Superior temporal gyrus (tissue), 1 donor: ENCODE results near the gene PLXNA4.

Experiments
- DNase-seq: peaks from one replicate; pipeline ENCODE4 v3.0.0-alpha.2; 2016; ENCODE audit errors: extremely low spot score

The PLXNA4 gene

DNA sequence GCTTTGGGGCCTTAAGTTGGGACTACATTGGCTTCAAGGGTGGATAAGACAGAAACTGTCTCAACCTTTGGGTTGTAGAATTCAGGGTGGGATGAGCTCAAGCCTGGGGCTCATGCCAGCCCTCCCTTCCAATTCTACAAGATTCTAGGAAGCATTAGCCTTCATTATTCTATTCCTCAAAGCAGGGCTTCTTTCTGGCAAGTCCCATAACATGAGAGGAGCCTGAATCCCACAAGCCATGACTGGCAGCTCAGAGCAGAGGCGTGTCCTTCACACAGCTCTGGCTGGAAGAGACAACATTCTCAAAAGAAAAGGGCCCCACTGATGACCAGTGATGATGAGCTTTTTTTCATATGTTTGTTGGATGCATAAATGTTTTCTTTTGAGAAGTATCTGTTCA, 187.6 kb downstream of the PLXNA4 start:
- DNase-seq = no peak

DNA sequence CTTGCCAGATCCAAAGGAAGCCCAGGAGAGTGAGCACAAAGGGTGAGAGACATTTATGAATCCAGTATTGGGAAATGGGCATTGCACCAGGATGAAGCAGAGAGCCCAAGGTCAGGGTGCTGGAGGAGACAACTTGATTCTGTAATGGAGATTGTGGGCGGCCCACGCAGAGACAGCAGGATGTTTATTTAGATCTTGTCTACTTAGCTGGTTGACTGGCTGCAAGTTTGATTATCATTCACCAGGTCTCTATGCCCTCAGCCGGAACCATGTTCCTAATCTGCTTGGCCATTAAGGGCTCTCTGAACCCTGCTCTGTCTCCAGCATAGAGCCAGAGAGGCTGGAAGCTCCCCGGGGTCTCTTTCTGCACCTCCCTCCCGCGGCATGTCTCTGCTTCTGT, 188.7 kb downstream of the PLXNA4 start:
- DNase-seq = no peak

- DNase-seq = no peak
These were observed 190.0 kb downstream of the PLXNA4 start for GRCh38 chr7:132386201-132386681.

DNA sequence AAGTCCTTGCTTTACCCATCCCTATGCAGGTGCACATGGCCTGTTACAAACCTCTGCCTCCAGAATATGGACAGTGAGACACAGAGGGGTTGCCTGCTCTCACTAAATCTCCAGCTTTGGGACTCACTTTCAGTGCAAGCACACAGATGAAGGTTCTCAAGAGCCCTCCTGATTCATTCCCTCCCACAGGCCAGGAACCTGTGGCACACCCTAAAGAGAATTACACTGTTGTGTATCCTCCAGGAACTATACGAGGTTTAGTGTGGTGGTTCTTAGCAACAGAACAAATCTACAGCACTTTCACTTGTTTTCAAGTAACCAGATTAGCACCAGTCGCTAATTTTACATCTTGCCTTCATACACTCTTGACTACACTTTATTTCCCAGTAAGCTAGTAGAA, 192.3 kb downstream of the PLXNA4 start:
- no peak for DNase-seq

GRCh38 chr7:132381742-132382472, 194.4 kb downstream of the PLXNA4 start:
- no peak for DNase-seq

DNA sequence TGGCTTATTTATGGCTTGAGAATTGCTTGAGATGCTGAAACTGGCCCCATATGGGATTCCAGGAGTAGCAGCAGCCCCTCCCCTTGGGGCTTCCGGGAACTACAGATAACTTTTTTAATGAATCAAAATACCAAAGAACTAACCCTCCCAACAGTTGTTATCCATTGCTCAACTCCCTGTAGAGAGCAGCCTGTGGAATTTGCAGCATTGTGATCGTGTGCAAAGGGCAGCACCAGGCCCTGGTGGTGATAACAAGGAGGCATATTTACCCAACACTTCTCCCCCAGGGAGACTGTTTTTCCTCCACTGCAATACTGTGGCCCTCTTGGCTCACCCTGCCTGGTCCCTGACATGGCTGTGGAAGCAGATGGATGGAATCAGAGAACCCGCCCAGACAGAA, 196.2 kb downstream of the PLXNA4 start:
- DNase-seq = no peak

- DNase-seq = no peak
These were observed 197.0 kb downstream of the PLXNA4 start for GRCh38 chr7:132379292-132379691.

DNA sequence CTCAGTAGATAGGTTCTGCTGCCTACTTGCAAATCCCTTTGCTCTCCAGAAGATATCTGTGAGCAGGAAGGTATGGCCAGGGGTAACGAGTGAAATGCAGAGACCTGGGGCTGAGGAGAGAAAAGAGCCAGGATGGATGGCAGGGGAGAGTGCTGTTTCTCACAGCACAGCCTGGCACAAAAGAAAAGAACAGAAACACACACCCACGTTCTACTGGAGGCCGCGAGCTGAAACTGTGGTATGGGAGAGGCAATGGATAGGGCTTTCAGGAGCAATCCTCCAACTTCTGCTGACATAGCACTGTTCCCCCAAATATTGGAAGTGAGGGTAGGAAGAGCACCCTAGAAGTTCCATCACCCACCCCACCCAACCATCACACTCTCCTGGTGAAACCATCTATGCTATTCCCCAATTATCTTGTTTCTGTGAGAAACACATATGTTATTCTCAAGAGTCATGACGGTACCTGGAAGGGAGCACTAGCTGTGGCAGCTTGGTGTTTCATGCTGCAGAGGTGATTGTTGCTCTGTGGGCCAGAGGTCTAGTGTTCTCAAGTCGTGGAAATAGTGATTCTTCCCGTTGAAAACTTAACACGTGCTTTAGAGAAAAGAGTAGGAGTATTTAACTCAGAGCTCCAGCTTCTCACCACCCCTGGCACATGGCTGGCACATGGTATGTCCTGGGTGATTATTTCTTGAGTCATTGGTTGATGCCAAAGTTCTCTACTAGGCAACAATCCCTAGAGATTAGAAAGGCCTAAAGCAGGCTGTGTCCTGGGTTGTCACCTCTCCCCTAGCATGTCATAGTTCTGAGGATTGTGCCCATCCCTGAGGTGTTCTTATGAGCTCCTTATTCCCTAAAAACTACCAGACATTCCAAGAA, 198.3 kb downstream of the PLXNA4 start:
- peak; percentile 26 for DNase-seq

- DNase-seq = peak; percentile 42
These were observed 199.3 kb downstream of the PLXNA4 start for GRCh38 chr7:132377015-132377414.

DNA sequence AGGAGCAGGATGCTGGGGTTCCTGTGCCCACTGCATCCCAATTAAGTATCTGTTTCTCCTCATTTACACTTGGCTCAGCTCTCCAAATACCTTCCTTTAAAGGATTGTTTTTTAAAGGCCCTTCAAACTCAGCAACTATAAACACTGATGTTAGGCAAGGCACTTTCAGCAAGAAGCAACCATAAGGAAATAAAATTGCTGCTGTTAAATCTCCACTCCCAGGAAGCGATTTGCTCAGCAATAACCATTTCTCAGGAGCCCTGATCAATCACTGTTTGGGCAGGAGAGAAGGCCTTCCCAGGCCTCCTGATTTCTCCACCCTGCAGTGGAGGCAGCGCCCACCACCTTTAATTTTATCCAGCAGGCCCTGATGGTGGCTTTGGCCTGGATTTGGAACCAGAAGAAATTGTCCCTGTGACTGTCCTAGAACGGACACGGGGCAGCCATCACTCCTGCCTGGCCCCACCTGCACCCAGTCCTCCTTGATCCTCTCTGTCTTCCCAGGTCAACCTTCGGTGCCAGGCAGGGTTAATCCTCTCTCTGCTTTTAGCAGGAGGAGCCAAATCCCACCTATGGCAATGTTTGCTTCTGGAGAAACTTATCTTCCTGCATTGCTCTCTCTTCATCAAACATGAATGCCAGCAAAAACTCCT, 199.8 kb downstream of the PLXNA4 start:
- DNase-seq = no peak

DNA sequence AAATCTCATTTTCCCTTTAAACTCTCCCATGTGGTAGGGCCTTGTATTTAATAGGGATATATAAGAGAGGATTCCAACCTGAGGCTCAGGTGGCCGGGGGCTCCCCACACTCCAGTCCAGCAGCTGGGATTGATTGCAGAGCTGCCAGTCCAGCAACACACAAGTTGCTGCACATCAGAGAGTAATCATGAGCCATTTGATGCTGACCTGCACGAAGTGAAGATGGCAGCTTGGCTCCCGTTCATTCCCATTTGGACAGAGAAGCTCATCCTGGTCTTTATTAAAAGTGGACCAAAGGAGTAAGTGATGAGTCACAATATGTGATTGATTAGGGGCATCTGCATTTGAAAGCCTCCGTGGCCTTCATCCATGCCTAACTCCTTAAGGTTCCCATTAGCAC, 202.4 kb downstream of the PLXNA4 start:
- DNase-seq = no peak

DNA sequence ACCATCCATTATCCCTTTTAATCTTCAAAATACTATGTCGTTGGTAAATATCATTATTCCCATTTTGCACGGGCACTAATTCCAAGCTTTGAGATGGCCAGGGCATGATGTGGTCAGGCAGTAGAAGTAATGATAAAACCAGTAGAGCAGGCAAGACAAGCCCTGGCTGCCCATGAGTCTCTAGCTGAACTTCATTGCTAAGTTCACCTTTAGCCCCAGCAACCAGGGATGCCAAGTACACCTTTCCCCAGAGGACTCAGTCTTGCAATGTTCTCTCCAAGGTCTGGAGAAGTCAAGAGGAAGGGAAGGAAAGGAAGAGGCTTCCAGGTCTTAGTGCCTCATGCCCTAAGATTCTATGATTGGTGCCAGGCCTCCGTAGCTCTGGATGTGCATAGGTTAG, 203.2 kb downstream of the PLXNA4 start:
- no peak for DNase-seq

DNA sequence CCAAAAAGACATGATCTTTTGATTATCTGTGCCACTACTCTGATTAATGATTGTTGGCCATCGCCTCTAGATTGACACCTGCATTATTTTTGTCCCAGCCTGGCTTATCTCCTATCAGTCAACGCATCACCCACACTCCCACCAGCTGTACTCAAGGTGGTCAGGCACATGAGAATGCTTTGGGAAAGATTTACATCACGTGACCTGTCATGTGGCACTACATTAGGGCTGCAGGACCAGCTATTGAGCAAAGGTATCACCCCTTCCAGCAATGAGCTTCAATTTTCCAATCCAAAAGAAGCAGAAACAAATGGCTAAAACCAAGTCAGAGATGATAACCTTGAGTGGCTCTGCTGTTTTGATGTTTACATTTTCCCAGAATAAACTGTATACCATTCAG, 204.3 kb downstream of the PLXNA4 start:
- DNase-seq = no peak

DNA sequence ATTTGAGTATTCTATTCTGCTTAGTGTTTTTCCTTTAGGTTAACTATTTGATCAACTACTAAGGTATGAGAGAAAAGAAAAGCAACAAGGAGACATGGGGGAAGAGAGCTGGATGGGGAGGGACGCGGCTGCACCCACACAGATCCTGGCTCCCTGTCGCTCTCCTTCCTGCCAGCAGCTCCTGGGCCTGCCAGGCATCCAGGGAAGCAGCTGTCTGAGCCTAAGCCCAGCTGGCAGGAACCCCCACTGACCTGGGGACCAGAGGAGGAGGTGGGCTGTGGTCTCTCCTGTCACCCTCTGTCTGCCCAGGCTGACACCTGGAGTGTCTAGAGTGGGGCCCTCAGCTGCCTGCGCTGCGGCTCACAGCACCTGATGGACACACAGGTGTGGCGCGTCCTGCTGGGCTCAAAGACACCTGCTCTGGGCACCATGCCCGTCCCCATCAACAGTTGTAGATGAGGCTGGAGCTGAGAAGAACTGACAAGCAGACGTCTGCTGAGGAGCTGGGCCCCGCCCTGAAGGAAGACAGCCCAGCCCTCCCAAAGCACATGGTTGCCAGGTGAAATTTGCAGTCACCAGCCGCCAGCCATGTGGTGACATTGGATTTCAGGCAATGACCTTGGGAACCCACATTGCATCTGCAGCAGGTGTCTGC, 207.9 kb downstream of the PLXNA4 start:
- DNase-seq = no peak

DNA sequence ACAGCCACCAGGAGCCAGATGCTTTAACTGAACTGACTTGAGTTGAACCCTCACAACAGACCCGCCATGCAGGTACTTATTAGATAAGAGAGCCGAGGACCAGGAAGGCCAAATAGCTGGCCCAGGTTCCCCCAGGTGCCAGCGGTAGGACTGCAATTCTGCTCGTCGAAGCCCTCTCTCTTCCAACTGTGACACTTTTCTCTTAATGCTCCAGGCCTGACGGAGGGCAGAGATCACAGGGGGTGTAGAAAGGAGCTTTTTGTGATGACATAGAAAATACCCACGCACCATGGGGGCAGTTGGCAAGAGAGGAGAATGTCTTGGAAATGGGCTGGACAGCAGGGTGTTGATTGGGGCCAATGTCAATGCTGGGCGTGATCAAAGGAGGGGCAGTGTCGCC, 208.5 kb downstream of the PLXNA4 start:
- DNase-seq = no peak

GRCh38 chr7:132367004-132367403, 209.3 kb downstream of the PLXNA4 start:
- DNase-seq = no peak

GRCh38 chr7:132364226-132364625, 212.0 kb downstream of the PLXNA4 start:
- no peak for DNase-seq

DNA sequence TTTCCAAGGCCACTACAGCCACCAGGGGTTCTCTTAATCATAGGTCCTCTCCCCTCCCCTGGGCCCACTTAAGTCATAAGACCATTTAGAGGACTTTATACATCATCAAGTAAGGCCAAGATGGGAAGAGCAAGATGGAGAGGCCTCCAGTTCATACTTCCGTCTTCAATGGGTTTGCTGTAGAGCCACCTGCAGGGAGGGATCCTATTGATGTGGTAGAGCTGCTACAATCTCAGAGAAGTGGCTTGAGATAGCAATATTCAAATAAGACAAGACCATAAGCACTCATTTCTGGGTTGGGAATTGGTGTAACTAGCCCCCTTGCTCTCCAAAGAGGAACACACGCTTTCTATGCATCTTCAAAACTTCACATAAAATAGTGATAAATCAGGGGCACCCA, 214.2 kb downstream of the PLXNA4 start:
- DNase-seq = no peak

GRCh38 chr7:132361146-132361545, 215.1 kb downstream of the PLXNA4 start:
- DNase-seq = no peak

DNA sequence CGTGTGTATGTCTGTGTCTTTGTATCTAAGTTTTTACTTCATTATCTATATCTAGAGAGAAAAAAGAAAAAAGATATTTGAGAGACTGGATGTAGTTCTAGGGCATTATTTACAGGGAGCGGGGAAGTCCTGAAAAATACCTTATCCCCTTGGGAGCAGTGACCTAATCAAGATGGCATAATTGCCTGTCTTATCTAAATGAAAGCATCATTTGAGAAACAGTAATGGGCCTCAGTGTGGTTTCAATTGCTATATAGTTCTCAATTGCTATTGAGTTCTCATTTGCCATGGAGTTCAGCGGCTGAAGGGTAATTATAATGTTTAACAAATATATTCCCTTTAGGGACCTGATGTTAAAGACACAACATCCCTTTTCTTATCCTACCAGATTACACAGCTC, 216.5 kb downstream of the PLXNA4 start:
- DNase-seq = no peak

- no peak for DNase-seq
These were observed 221.2 kb downstream of the PLXNA4 start for GRCh38 chr7:132355048-132355447.

DNA sequence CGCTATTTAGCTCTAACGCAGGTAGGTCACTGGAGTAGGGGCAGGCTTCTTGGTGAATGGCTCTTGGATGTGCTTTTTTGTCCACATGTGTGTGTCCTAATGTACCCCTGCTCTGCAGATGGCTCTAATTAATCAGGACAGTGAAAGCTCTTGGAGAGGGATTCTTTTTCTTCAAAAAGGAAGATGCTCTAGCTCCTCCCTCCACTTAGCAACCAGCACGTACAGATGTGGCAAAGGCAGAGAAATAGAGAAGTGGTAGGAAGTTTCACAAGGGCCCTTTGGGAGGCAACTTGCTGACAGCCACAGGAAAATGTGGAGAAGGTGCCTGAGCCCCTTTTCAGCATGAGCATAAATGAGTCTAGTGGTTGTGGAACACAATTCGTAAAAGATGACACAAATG, 221.7 kb downstream of the PLXNA4 start:
- DNase-seq = no peak
